Hepatocyte (in vitro differentiated cells): Measurements from ENCODE around the gene SLC38A11.

Source experiments
- CTCF ChIP-seq: fragments of 200-600 bp; sonication (generic); IDR thresholded peaks from 2 replicates; pipeline ENCODE4 v1.5.1; 2016; ENCODE audit warnings: antibody characterized with exemption, mild to moderate bottlenecking; ENCODE audit not compliant: poor library complexity
- EZH2 ChIP-seq: fragments of 200-600 bp; sonication (generic); IDR thresholded peaks from 2 replicates; pipeline ENCODE4 v1.6.1; 2016; ENCODE audit warnings: antibody characterized with exemption, mild to moderate bottlenecking, borderline replicate concordance

DNA sequence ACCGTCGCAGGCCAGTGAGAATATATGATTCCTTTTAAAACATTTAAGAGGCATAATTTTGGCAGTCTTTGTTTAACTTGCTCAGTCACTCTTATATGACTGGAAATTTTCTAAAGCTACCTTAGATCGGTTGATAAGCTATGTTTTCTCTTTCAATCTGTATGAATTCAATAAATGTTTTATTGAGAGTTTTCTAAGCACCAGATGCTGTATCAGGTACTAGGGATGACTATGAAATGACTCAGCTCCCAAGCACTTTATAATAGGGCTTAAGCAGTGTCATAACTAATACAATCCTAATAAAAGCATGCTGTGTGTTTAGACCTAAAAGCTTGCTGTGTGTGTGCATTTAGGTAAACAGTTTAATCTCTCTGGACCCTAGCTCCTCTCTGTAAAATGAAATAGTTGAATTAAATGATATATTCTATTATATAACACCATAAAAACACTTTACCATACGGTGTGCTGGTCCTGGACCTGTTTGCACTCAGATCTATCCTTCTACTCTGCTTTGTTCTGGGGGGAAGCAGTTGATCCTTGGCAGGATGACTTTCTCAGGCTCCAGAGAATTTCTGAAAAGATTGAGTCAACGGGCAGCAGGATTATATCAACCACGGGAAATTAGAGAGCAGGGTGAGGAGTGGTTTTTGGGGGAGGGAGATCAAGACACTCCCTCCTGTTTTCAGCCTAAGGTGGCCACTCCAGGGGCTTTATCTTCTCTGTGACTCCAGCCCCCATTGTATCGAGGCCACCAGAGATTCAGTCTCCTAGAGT is 26.1 kb upstream of the SLC38A11 start:
- no peak for TF ChIP-seq CTCF
- TF ChIP-seq EZH2 = no peak
